ENCODE data around the gene SLC29A1.

The SLC29A1 gene

DNA sequence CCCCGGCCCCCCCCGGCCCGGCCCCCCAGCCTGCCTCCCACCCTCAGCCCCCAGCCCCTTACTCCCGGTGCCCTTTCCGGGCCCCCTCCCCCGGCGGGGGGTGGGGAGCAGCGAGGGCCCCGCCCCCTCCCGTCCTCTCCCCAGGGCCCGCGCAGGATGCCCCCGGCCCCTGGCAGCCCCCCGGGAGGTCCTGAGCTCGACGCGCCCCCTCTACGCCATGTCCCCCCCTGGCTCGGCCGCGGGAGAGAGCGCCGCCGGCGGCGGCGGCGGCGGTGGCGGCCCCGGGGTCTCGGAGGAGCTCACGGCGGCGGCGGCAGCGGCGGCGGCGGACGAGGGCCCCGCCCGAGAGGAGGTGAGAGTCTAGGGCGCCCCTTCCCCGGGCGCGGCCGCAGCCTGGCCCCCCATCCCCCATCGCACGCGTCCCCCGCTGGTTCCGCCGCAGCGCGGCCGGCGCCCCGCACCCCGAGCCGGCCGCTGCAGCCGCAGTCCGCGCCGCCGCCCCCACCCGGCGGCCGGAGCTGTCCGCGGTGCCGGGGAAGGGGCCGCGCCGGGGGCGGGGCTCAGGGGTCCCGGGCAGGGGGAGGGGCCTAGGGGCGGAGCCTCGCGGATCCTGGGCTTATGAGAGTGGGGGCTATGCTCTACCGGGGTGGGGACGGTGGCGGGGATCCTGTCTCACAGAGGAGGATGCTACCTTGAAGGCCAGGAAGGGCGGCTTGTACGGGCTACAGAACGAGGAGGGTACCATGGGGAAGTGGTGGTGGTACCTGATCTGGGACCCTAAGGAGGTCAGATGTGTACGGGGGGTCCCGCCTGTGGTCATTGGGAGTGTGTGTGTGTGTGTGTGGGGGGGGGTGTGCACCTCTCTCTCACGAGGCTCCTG is 47.4 kb downstream of the SLC29A1 start:
- no peak overlapping the region for H2AK5ac ChIP-seq (ENCODE audit: low read length)
- no peaks in the 10 kb centered on the region for H3K9me3 ChIP-seq (ENCODE audit: insufficient read depth, low read depth, low read length)
- WGBS (ENCODE audit: extremely low coverage, insufficient coverage, insufficient read length), result no CpG with 5 or more reads among the region's 90 CpGs

DNA sequence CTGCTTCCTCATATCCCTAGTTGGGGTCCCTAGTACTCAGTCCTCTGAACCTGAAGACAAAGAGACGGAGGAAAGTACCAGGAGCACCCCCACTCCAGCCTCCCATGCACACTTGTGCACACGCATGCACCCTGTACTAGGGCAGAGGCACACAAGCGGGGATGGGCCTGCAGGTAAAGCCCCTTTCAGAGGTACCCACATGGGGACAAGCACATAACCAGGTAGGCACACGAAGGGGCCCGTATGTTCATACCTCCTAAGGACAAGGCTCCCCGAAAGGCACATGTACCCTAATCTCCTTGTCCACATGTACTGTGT is 48.0 kb downstream of the SLC29A1 start:
- Histone ChIP-seq H3K4me3 (ENCODE audit: low read depth, low read length) (no peak overlapping the region), H3K27ac (ENCODE audit: low read depth, low read length) (no peak overlapping the region), H3K9ac (ENCODE audit: low read length) (no peak overlapping the region), H3K36me3 (ENCODE audit: control insufficient read depth in 1 of 2, insufficient read depth in 2 of 2, low read length in 2 of 2) (no peaks in the 10 kb centered on the region), H2AK5ac (ENCODE audit: low read length) (no peak overlapping the region), H3K79me2 (ENCODE audit: control insufficient read depth, insufficient read depth, low read length, poor library complexity) (no peaks in the 10 kb centered on the region), H3K18ac (ENCODE audit: low read length) (no peak overlapping the region), H2BK5ac (ENCODE audit: low read depth, low read length, poor library complexity) (no peak overlapping the region), H4K8ac (ENCODE audit: low read depth, low read length) (no peak overlapping the region), H3K79me1 (ENCODE audit: low read length) (no peaks in the 10 kb centered on the region), H3K9me3 (ENCODE audit: insufficient read depth, low read depth, low read length) (no peaks in the 10 kb centered on the region), H3K14ac (ENCODE audit: low read length) (no peak overlapping the region), H3K4me2 (ENCODE audit: low read length) (no peak overlapping the region), H3K27me3 (ENCODE audit: insufficient read depth, low read length) (peaks cover 29% of the 10 kb centered on the region), H3K23ac (ENCODE audit: low read length) (no peak overlapping the region), H2BK120ac (ENCODE audit: insufficient read depth, low read length, poor library complexity) (no peak overlapping the region), H2AFZ (ENCODE audit: insufficient read depth, low read length, poor library complexity) (no peak overlapping the region), H3K4me1 (ENCODE audit: control insufficient read depth in 1 of 2, insufficient read depth in 2 of 2, low read length in 2 of 2) (no peaks in the 10 kb centered on the region), H4K12ac (ENCODE audit: low read depth, low read length) (no peak overlapping the region), H3K4ac (ENCODE audit: low read depth, low read length) (no peak overlapping the region), H4K91ac (ENCODE audit: low read depth, low read length) (no peak overlapping the region), H2BK12ac (ENCODE audit: low read length) (no peak overlapping the region)
- DNase-seq, result no peak
- no CpG with 5 or more reads among the region's 6 CpGs for WGBS (ENCODE audit: extremely low coverage, insufficient coverage, insufficient read length)

More for the DNA sequence above, 47.4 kb downstream of the SLC29A1 start:
- Histone ChIP-seq H2AFZ (ENCODE audit: insufficient read depth, low read length, poor library complexity) (no peak overlapping the region), H3K79me2 (ENCODE audit: control insufficient read depth, insufficient read depth, low read length, poor library complexity) (no peaks in the 10 kb centered on the region), H2BK120ac (ENCODE audit: insufficient read depth, low read length, poor library complexity) (no peak overlapping the region), H3K4me1 (ENCODE audit: control insufficient read depth in 1 of 2, insufficient read depth in 2 of 2, low read length in 2 of 2) (no peaks in the 10 kb centered on the region), H3K4me2 (ENCODE audit: low read length) (peak overlapping the region; percentile 76), H3K23ac (ENCODE audit: low read length) (no peak overlapping the region), H3K79me1 (ENCODE audit: low read length) (no peaks in the 10 kb centered on the region), H3K27ac (ENCODE audit: low read depth, low read length) (no peak overlapping the region), H3K36me3 (ENCODE audit: control insufficient read depth in 1 of 2, insufficient read depth in 2 of 2, low read length in 2 of 2) (no peaks in the 10 kb centered on the region), H4K8ac (ENCODE audit: low read depth, low read length) (no peak overlapping the region), H4K91ac (ENCODE audit: low read depth, low read length) (no peak overlapping the region), H2BK12ac (ENCODE audit: low read length) (no peak overlapping the region), H3K4me3 (ENCODE audit: low read depth, low read length) (peak overlapping the region; percentile 58), H2BK5ac (ENCODE audit: low read depth, low read length, poor library complexity) (no peak overlapping the region), H3K9ac (ENCODE audit: low read length) (no peak overlapping the region), H3K14ac (ENCODE audit: low read length) (no peak overlapping the region), H3K4ac (ENCODE audit: low read depth, low read length) (no peak overlapping the region), H4K12ac (ENCODE audit: low read depth, low read length) (no peak overlapping the region), H3K27me3 (ENCODE audit: insufficient read depth, low read length) (peaks cover 29% of the 10 kb centered on the region), H3K18ac (ENCODE audit: low read length) (no peak overlapping the region)
- DNase-seq, result no peak

DNA sequence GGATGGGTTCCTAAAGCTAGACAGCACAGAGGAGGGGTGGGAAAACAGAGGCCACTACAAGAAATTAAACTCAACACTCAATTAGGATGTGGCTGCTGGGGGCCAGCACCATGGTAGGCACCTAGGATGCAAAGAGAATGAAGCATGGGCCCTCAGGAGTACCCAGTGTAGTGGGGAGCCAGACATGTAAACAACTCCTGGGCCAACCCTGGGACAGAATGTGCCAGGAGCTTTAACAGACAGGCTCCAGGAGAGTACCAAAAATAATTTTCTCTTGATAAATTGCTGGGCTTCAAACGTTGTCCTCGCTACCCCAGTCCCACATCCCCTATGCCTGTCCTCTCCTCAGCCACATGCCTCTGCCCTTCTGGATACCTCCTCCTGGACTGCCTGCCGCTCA is 48.5 kb downstream of the SLC29A1 start:
- H3K4me3 ChIP-seq (ENCODE audit: low read depth, low read length), result no peak overlapping the region
- no peak overlapping the region for H3K18ac ChIP-seq (ENCODE audit: low read length)
- no peak overlapping the region for H3K4me2 ChIP-seq (ENCODE audit: low read length)
- H3K27me3 ChIP-seq (ENCODE audit: insufficient read depth, low read length), result peaks cover 29% of the 10 kb centered on the region
- WGBS (ENCODE audit: extremely low coverage, insufficient coverage, insufficient read length), result no CpG with 5 or more reads among the region's 3 CpGs
- no peak for DNase-seq
- H3K79me2 ChIP-seq (ENCODE audit: control insufficient read depth, insufficient read depth, low read length, poor library complexity), result no peaks in the 10 kb centered on the region
- no peaks in the 10 kb centered on the region for H3K9me3 ChIP-seq (ENCODE audit: insufficient read depth, low read depth, low read length)
- H3K14ac ChIP-seq (ENCODE audit: low read length), result no peak overlapping the region
- H4K12ac ChIP-seq (ENCODE audit: low read depth, low read length), result no peak overlapping the region
- no peak overlapping the region for H2BK12ac ChIP-seq (ENCODE audit: low read length)
- no peak overlapping the region for H4K91ac ChIP-seq (ENCODE audit: low read depth, low read length)
- H2BK5ac ChIP-seq (ENCODE audit: low read depth, low read length, poor library complexity), result no peak overlapping the region
- no peak overlapping the region for H3K27ac ChIP-seq (ENCODE audit: low read depth, low read length)
- H2AFZ ChIP-seq (ENCODE audit: insufficient read depth, low read length, poor library complexity), result no peak overlapping the region
- no peak overlapping the region for H3K4ac ChIP-seq (ENCODE audit: low read depth, low read length)
- H3K4me1 ChIP-seq (ENCODE audit: control insufficient read depth in 1 of 2, insufficient read depth in 2 of 2, low read length in 2 of 2), result no peaks in the 10 kb centered on the region
- no peak overlapping the region for H3K9ac ChIP-seq (ENCODE audit: low read length)
- no peak overlapping the region for H2BK120ac ChIP-seq (ENCODE audit: insufficient read depth, low read length, poor library complexity)
- H3K36me3 ChIP-seq (ENCODE audit: control insufficient read depth in 1 of 2, insufficient read depth in 2 of 2, low read length in 2 of 2), result no peaks in the 10 kb centered on the region
- no peak overlapping the region for H3K23ac ChIP-seq (ENCODE audit: low read length)
- H3K79me1 ChIP-seq (ENCODE audit: low read length), result no peaks in the 10 kb centered on the region
- H2AK5ac ChIP-seq (ENCODE audit: low read length), result no peak overlapping the region
- H4K8ac ChIP-seq (ENCODE audit: low read depth, low read length), result no peak overlapping the region

DNA sequence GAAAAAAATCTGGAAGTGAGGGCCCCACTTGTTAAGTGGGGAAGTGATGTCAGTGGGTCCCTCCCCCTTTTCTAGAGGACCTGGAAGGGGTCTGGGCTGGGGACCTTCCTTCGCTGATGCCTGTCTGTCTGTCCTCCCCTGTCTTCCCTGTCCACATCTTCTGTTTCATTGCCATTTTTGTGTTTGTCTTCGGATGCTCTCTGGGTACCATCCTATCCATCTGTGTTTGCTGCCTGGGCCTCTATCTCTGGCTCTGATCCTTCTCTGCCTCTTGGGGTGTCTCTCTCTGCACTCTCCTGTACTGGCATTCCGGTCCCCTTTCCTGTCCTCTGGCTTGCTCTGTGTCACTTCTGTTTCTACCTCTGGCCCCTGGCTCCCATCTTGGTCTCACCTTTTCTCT is 49.1 kb downstream of the SLC29A1 start:
- Histone ChIP-seq H2BK5ac (ENCODE audit: low read depth, low read length, poor library complexity) (no peak overlapping the region), H3K4me1 (ENCODE audit: control insufficient read depth in 1 of 2, insufficient read depth in 2 of 2, low read length in 2 of 2) (no peaks in the 10 kb centered on the region)
- WGBS (ENCODE audit: extremely low coverage, insufficient coverage, insufficient read length), result no CpG with 5 or more reads among the region's 3 CpGs

More for the DNA sequence above, 49.1 kb downstream of the SLC29A1 start:
- Histone ChIP-seq H3K9me3 (ENCODE audit: insufficient read depth, low read depth, low read length) (no peaks in the 10 kb centered on the region), H3K79me2 (ENCODE audit: control insufficient read depth, insufficient read depth, low read length, poor library complexity) (no peaks in the 10 kb centered on the region), H4K12ac (ENCODE audit: low read depth, low read length) (no peak overlapping the region), H4K91ac (ENCODE audit: low read depth, low read length) (no peak overlapping the region), H3K36me3 (ENCODE audit: control insufficient read depth in 1 of 2, insufficient read depth in 2 of 2, low read length in 2 of 2) (no peaks in the 10 kb centered on the region), H2BK120ac (ENCODE audit: insufficient read depth, low read length, poor library complexity) (no peak overlapping the region), H2BK12ac (ENCODE audit: low read length) (no peak overlapping the region), H3K4ac (ENCODE audit: low read depth, low read length) (no peak overlapping the region), H3K9ac (ENCODE audit: low read length) (no peak overlapping the region), H3K23ac (ENCODE audit: low read length) (no peak overlapping the region), H4K8ac (ENCODE audit: low read depth, low read length) (no peak overlapping the region), H3K27ac (ENCODE audit: low read depth, low read length) (no peak overlapping the region), H3K4me3 (ENCODE audit: low read depth, low read length) (no peak overlapping the region), H2AFZ (ENCODE audit: insufficient read depth, low read length, poor library complexity) (no peak overlapping the region), H3K18ac (ENCODE audit: low read length) (no peak overlapping the region), H3K27me3 (ENCODE audit: insufficient read depth, low read length) (peaks cover 29% of the 10 kb centered on the region), H3K4me2 (ENCODE audit: low read length) (no peak overlapping the region), H3K14ac (ENCODE audit: low read length) (no peak overlapping the region), H3K79me1 (ENCODE audit: low read length) (no peaks in the 10 kb centered on the region), H2AK5ac (ENCODE audit: low read length) (no peak overlapping the region)
- DNase-seq, result no peak
